Endothelial cell of umbilical vein (primary cell): ENCODE data around the gene MARCHF6. TPM values are rescaled to one million over a fixed set of nuclear protein-coding genes. Genes with fewer than 3 reads are reported as not detected.
A peak's percentile ranks its signal among the peaks of the same experiment; 100 is the strongest.

Source experiments
- BruUV-seq: library from RNA; stranded (reverse); fragments of 400-500 nt; replicated peaks from 2 replicates; lab custom pipeline; 2021; lab: Mats Ljungman, UMichigan
- CTCF ChIA-PET: fragments of 300-600, 350-600 bp; sonication (Branson Sonifier 250); formaldehyde crosslinking; loops from one replicate; lab custom pipeline; 2021; ENCODE audit warnings: antibody characterized with exemption, inconsistent platforms; lab: Charles Lee
- POLR2A ChIA-PET: fragments of 300-600, 350-600 bp; sonication (Branson Sonifier 250); formaldehyde crosslinking; loops from one replicate; lab custom pipeline; 2021; ENCODE audit warnings: antibody characterized with exemption, inconsistent platforms; lab: Charles Lee
- DNase-seq: peaks from one replicate; pipeline ENCODE4 v3.0.0-alpha.2; 2011; ENCODE audit warnings: low read depth, low spot score
- FAIRE-seq: peaks from 2 replicates; lab custom pipeline; 2011; peaks lifted over from hg19 to GRCh38; lab: Jason Lieb, UNC
- H2AFZ ChIP-seq: 2 replicates; pipeline ENCODE4 v1.6.0; 2012; ENCODE audit warnings: low read depth, low read length, control low read depth, inconsistent platforms
- H3K27ac ChIP-seq: 2 replicates; pipeline ENCODE4 v1.5.1; 2011; ENCODE audit warnings: low read depth, mild to moderate bottlenecking, control low read depth, low read length, moderate library complexity; ENCODE audit not compliant: insufficient read depth
- H3K27me3 ChIP-seq, 2 experiments: 2 replicates each; pipeline versions ENCODE4 v1.6.0 to v1.6.1; 2011; ENCODE audit warnings: low read length in 2 of 2, mixed read lengths in 1 of 2; ENCODE audit not compliant: control insufficient read depth in 2 of 2, insufficient read depth in 2 of 2
- H3K36me3 ChIP-seq, 2 experiments: 2 replicates in 1 of 2; 3 replicates in 1 of 2; pipeline ENCODE4 v1.5.1; 2011; ENCODE audit warnings: low read length in 2 of 2, mild to moderate bottlenecking in 1 of 2, moderate library complexity in 1 of 2; ENCODE audit not compliant: control insufficient read depth in 2 of 2, insufficient read depth in 2 of 2; ENCODE audit errors: extremely low read depth in 1 of 2
- H3K4me1 ChIP-seq: 3 replicates; pipeline ENCODE4 v1.5.1; 2011; ENCODE audit warnings: mild to moderate bottlenecking, low read length; ENCODE audit not compliant: control insufficient read depth, insufficient read depth; ENCODE audit errors: extremely low read depth
- H3K4me2 ChIP-seq: 2 replicates; pipeline ENCODE4 v1.6.1; 2011; ENCODE audit warnings: low read length, control low read depth, mixed read lengths; ENCODE audit not compliant: insufficient read depth
- H3K4me3 ChIP-seq, 3 experiments: fragments of 200-600 bp in 1 of 3; sonication (generic), shearing (Covaris generic) in 1 of 3; replicated peaks in 1 of 3; 2 replicates each; pipeline ENCODE4 v1.5.1; 2011 to 2016; ENCODE audit warnings: control low read depth in 3 of 3, low read length in 3 of 3, mild to moderate bottlenecking in 2 of 3, inconsistent platforms in 1 of 3, low read depth in 1 of 3, moderate library complexity in 1 of 3; ENCODE audit not compliant: insufficient read depth in 1 of 3
- H3K79me2 ChIP-seq: 2 replicates; pipeline ENCODE4 v1.6.0; 2012; ENCODE audit warnings: low read length, inconsistent platforms; ENCODE audit not compliant: control insufficient read depth, insufficient read depth
- H3K9ac ChIP-seq: replicated peaks from 2 replicates; pipeline ENCODE3; 2011; ENCODE audit warnings: low read length, control low read depth; ENCODE audit not compliant: insufficient read depth; ENCODE audit errors: extremely low read depth
- H3K9me1 ChIP-seq: replicated peaks from 3 replicates; pipeline ENCODE4 v1.6.0; 2011; ENCODE audit warnings: mild to moderate bottlenecking, low read length; ENCODE audit not compliant: control insufficient read depth, insufficient read depth; ENCODE audit errors: extremely low read depth
- H3K9me3 ChIP-seq: replicated peaks from 2 replicates; pipeline ENCODE4 v1.5.1; 2012; ENCODE audit warnings: low read length, inconsistent platforms; ENCODE audit not compliant: control insufficient read depth, insufficient read depth
- H4K20me1 ChIP-seq: replicated peaks from 2 replicates; pipeline ENCODE3; 2011; ENCODE audit warnings: mild to moderate bottlenecking, low read length; ENCODE audit not compliant: control insufficient read depth, insufficient read depth; ENCODE audit errors: extremely low read depth
- CTCF ChIP-seq, 2 donors: IDR thresholded peaks; 1 replicate in 1 of 2; 2 replicates in 1 of 2; pipeline ENCODE4 v1.5.1; 2011; ENCODE audit warnings: low read length in 2 of 2, mild to moderate bottlenecking in 2 of 2, moderate library complexity in 2 of 2, control low read depth in 1 of 2, inconsistent platforms in 1 of 2, low read depth in 1 of 2; ENCODE audit not compliant: insufficient read depth in 1 of 2; ENCODE audit errors: extremely low read depth in 1 of 2
- EZH2 ChIP-seq: IDR thresholded peaks from 2 replicates; pipeline ENCODE4 v1.6.1; 2012; ENCODE audit warnings: borderline replicate concordance, low read depth, mild to moderate bottlenecking, moderate library complexity, low read length, inconsistent platforms; ENCODE audit not compliant: severe bottlenecking
- FOS ChIP-seq: IDR thresholded peaks from 2 replicates; pipeline ENCODE4 v1.6.1; 2011; ENCODE audit warnings: mild to moderate bottlenecking, low read length, moderate library complexity, borderline replicate concordance; ENCODE audit not compliant: insufficient read depth
- GATA2 ChIP-seq: IDR thresholded peaks from 2 replicates; pipeline ENCODE4 v1.7.0; 2011; ENCODE audit warnings: low read depth, mild to moderate bottlenecking, moderate library complexity, mixed read lengths, low read length; ENCODE audit not compliant: insufficient read length, insufficient read depth
- JUN ChIP-seq: IDR thresholded peaks from 2 replicates; pipeline ENCODE4 v1.6.1; 2011; ENCODE audit warnings: borderline replicate concordance, low read depth; ENCODE audit not compliant: insufficient read length, insufficient read depth
- MAX ChIP-seq: IDR thresholded peaks from 2 replicates; pipeline ENCODE4 v1.6.1; 2011; ENCODE audit not compliant: insufficient read depth, insufficient read length
- MYC ChIP-seq: IDR thresholded peaks from one replicate; pipeline ENCODE4 v1.6.1; 2011; ENCODE audit warnings: mild to moderate bottlenecking, low read depth, low read length
- POLR2A ChIP-seq: IDR thresholded peaks from 2 replicates; pipeline ENCODE4 v1.6.1; 2012; ENCODE audit warnings: low read depth, mild to moderate bottlenecking, control low read depth, low read length
- POLR2AphosphoS5 ChIP-seq: IDR thresholded peaks from 2 replicates; pipeline ENCODE4 v1.6.1; 2012; ENCODE audit warnings: low read depth, mild to moderate bottlenecking, control low read depth, low read length, moderate library complexity; ENCODE audit not compliant: insufficient read depth
- dilution Hi-C: fragments of 300-500 bp; cut with MboI; formaldehyde crosslinking; loops from one replicate; pipeline ENCODE4 v1.15.0; 2019; ENCODE audit warnings: low sequenced_read_pairs; ENCODE audit not compliant: extremely low pct_ligation_motif_present
- intact Hi-C: fragments of 100-400 bp; cut with micrococcal nuclease; formaldehyde crosslinking; loops from one replicate; pipeline ENCODE4 v1.10.0; 2022
- polyA plus RNA-seq, 4 experiments: library from polyadenylated mRNA; depleted of rRNA in 3 of 4; stranded (reverse) in 3 of 4; unstranded in 1 of 4; fragments of >200 nt; gene quantifications; 2 replicates each; pipeline versions ENCODE4 v1.2.1 to v1.2.3, GENCODE V29; 2011 to 2012; ENCODE audit warnings: missing spikeins in 1 of 4
- total RNA-seq: library from RNA; stranded (reverse); gene quantifications from 2 replicates; pipeline ENCODE4 v1.2.3, GENCODE V29; 2021

MARCHF6 gene
- total and polyA plus RNA-seq, 2 donors (not counting 3 experiments of a cell fraction or from before 2014, with no cell fraction given): 108 to 112 TPM

GRCh38 chr5:10351199-10351905 lies 2.1 kb upstream of the MARCHF6 start:
- Histone ChIP-seq H3K9ac (no peak overlapping the region), H3K27me3 (no peaks in the 10 kb centered on the region), H3K79me2 (peaks cover 28% of the 10 kb centered on the region), H2AFZ (no peak overlapping the region), H3K4me1 (peaks cover 17% of the 10 kb centered on the region), H3K27ac (no peak overlapping the region), H3K9me3 (no peaks in the 10 kb centered on the region), H3K9me1 (no peaks in the 10 kb centered on the region), H3K36me3 (no peaks in the 10 kb centered on the region), H4K20me1 (peaks cover 7% of the 10 kb centered on the region), H3K4me2 (no peak overlapping the region), H3K4me3 (no peak overlapping the region)
- DNase-seq: peak; percentile 40
- CTCF ChIA-PET: no interaction called here
- BruUV-seq: no TSS peak
- intact Hi-C loops (no loop called here), dilution Hi-C loops (no loop called here)
- TF ChIP-seq POLR2A (no peak), JUN (no peak), EZH2 (no peak), GATA2 (no peak), POLR2AphosphoS5 (no peak), CTCF (IDR thresholded peaks at IDR 0.05; ENCODE audit: extremely low read depth in 1 of 2, insufficient read depth in 1 of 2, low read depth in 1 of 2, low read length in 2 of 2) (no peak), MAX (no peak), FOS (no peak), MYC (no peak)
- POLR2A ChIA-PET: no interaction called here
- FAIRE-seq: peak; percentile 70
